PC-9 (cell line): ENCODE results near the gene KCNH3. TPM values are rescaled to one million over a fixed set of nuclear protein-coding genes. Genes with fewer than 3 reads are reported as not detected.

Source experiments
- BruUV-seq: library from RNA; stranded (reverse); fragments of 400-500 nt; replicated peaks from 2 replicates; lab custom pipeline; 2021; lab: Mats Ljungman, UMichigan
- CTCF ChIA-PET: fragments of 300-600 bp; sonication (Branson Sonifier 250); formaldehyde crosslinking; loops from one replicate; lab custom pipeline; 2022; ENCODE audit warnings: antibody characterized with exemption; lab: Charles Lee
- POLR2A ChIA-PET: fragments of 300-600 bp; sonication (Branson Sonifier 250); formaldehyde crosslinking; loops from one replicate; lab custom pipeline; 2022; ENCODE audit warnings: antibody characterized with exemption; ENCODE audit not compliant: unreplicated experiment; lab: Charles Lee
- DNase-seq, 2 experiments: peaks; one replicate each; pipeline versions ENCODE4 v3.0.0 to v3.0.0-alpha.2; 2015 to 2022; ENCODE audit warnings: mixed read lengths in 1 of 2
- H2AFZ ChIP-seq: fragments of 200-600 bp; sonication (generic); 2 replicates; pipeline ENCODE4 v1.8.1; 2017; ENCODE audit warnings: antibody characterized with exemption
- H3F3A ChIP-seq: fragments of 200-600 bp; sonication (generic); 2 replicates; pipeline ENCODE4 v1.8.1; 2017; ENCODE audit warnings: antibody characterized with exemption, mild to moderate bottlenecking, low read depth; ENCODE audit not compliant: insufficient read depth
- H3K27ac ChIP-seq: fragments of 200-600 bp; sonication (generic); 2 replicates; pipeline ENCODE4 v1.6.1; 2016; ENCODE audit warnings: mixed run types
- H3K27me3 ChIP-seq: fragments of 200-600 bp; sonication (generic); 2 replicates; pipeline ENCODE4 v1.6.1; 2016; ENCODE audit warnings: low read depth, mixed run types; ENCODE audit not compliant: insufficient read depth
- H3K36me3 ChIP-seq: fragments of 200-600 bp; sonication (generic); 2 replicates; pipeline ENCODE4 v1.6.1; 2016; ENCODE audit warnings: low read depth, mixed run types
- H3K4me1 ChIP-seq: fragments of 200-600 bp; sonication (generic); replicated peaks from 2 replicates; pipeline ENCODE4 v1.6.1; 2016; ENCODE audit warnings: mixed run types; ENCODE audit not compliant: insufficient read depth
- H3K4me2 ChIP-seq: fragments of 200-600 bp; sonication (generic); 2 replicates; pipeline ENCODE4 v1.6.1; 2017; ENCODE audit warnings: mixed run types
- H3K4me3 ChIP-seq: fragments of 200-600 bp; sonication (generic); 2 replicates; pipeline ENCODE4 v1.6.1; 2016; ENCODE audit warnings: mixed run types
- H3K79me2 ChIP-seq: fragments of 200-600 bp; sonication (generic); 2 replicates; pipeline ENCODE4 v1.6.1; 2017; ENCODE audit warnings: low read depth, mixed run types
- H3K9me2 ChIP-seq: fragments of 200-600 bp; sonication (generic); 2 replicates; pipeline ENCODE4 v1.8.1; 2017; ENCODE audit warnings: mild to moderate bottlenecking; ENCODE audit not compliant: insufficient read depth
- H3K9me3 ChIP-seq: fragments of 200-600 bp; sonication (generic); 2 replicates; pipeline ENCODE4 v1.8.1; 2016; ENCODE audit warnings: low read depth; ENCODE audit not compliant: insufficient read depth
- H4K20me1 ChIP-seq: fragments of 200-600 bp; sonication (generic); 2 replicates; pipeline ENCODE4 v1.8.1; 2017; ENCODE audit not compliant: insufficient read depth
- EZH2 ChIP-seq: fragments of 200-600 bp; sonication (generic); IDR thresholded peaks from 2 replicates; pipeline ENCODE4 v1.8.0; 2017; ENCODE audit warnings: antibody characterized with exemption, low read depth
- intact Hi-C: fragments of 100-400 bp; cut with micrococcal nuclease; formaldehyde crosslinking; loops from one replicate; pipeline ENCODE4 v1.10.0; 2022; ENCODE audit not compliant: unreplicated experiment
- total RNA-seq: library from RNA; stranded (reverse); gene quantifications from 2 replicates; pipeline ENCODE4 v1.2.3, GENCODE V29; 2021
- TF ChIP-seq, protein P1 (sequence below): fragments of 200-600 bp; sonication (generic); conservative IDR thresholded peaks from 2 replicates; pipeline ENCODE4 v1.6.1; 2017; ENCODE audit warnings: mixed run types, antibody characterized with exemption, mild to moderate bottlenecking, moderate library complexity

KCNH3 gene
- total RNA-seq, 1 experiment from 2014 or later: not detected

GRCh38 chr12:49537231-49537751, 1.5 kb upstream of the KCNH3 start:
- Histone ChIP-seq H3K4me3 (no peak overlapping the region), H3K36me3 (no peaks in the 10 kb centered on the region), H3K79me2 (no peaks in the 10 kb centered on the region), H2AFZ (no peak overlapping the region), H3K4me2 (peak overlapping the region; percentile 80; the same call in 1 of the 2 replicates), H3K4me1 (peaks cover 21% of the 10 kb centered on the region), H3K27me3 (peaks cover 18% of the 10 kb centered on the region), H3F3A (peaks cover 22% of the 10 kb centered on the region; the same call in 1 of the 2 replicates), H3K9me3 (no peaks in the 10 kb centered on the region), H3K27ac (no peak overlapping the region), H4K20me1 (no peaks in the 10 kb centered on the region), H3K9me2 (no peaks in the 10 kb centered on the region)
- BruUV-seq: no TSS peak
- TF ChIP-seq, protein P1, sequence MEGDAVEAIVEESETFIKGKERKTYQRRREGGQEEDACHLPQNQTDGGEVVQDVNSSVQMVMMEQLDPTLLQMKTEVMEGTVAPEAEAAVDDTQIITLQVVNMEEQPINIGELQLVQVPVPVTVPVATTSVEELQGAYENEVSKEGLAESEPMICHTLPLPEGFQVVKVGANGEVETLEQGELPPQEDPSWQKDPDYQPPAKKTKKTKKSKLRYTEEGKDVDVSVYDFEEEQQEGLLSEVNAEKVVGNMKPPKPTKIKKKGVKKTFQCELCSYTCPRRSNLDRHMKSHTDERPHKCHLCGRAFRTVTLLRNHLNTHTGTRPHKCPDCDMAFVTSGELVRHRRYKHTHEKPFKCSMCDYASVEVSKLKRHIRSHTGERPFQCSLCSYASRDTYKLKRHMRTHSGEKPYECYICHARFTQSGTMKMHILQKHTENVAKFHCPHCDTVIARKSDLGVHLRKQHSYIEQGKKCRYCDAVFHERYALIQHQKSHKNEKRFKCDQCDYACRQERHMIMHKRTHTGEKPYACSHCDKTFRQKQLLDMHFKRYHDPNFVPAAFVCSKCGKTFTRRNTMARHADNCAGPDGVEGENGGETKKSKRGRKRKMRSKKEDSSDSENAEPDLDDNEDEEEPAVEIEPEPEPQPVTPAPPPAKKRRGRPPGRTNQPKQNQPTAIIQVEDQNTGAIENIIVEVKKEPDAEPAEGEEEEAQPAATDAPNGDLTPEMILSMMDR: no peak
- TF ChIP-seq EZH2: no peak
- no peak for DNase-seq
- intact Hi-C loops: no loop called here
- ChIA-PET POLR2A (no interaction called here), CTCF (interaction anchor here (0.6 to 1.0 kb wide), 2 partner anchors 180 to 431 kb away, joined by 3 to 7 read pairs; no protein-coding TSS in a partner anchor)

DNA sequence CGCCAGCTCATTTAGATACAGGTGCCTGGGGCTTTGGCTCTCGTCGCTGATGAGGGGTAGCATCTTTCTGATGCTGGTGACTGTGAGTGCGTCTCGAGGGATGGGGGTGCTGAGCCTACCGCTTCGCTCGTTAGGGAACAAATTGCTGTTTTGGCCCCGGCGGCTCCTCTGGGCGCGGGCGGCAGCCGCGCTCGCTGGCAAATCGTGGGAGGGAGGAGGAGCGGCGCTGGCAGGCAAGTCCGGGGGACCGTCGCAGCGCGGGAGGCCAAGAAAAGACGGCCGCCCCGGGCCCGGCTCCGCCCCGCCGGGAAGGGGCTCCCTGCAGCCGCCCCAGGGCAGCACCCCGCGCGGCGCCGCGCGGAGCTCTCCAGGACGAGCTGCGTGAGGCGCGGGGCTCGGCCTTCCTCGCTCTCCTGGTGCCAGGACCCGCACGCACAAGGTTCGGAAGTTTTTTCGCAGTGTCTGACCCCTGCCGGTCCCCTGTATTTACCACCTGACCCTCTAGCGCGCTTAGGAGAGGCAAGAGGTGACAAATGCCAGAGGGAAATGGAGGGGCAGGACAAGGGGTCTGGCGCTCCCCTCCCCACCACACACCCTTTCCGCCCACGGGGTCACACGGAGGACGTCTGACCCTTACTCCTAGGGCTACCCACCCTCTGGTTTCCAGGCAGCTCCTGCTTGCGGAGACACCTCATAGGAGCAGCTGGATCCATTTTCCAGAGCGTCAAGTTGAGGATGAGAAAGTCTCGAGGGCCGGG, 899 bp upstream of the KCNH3 start:
- no peaks in the 10 kb centered on the region for H3K9me3 ChIP-seq
- intact Hi-C loops: no loop called here
- peak overlapping the region; percentile 50; the same call in 1 of the 2 replicates for H3K4me3 ChIP-seq
- POLR2A ChIA-PET: no interaction called here
- H3K27me3 ChIP-seq: peaks cover 18% of the 10 kb centered on the region
- no TSS peak for BruUV-seq
- peaks cover 21% of the 10 kb centered on the region for H3K4me1 ChIP-seq
- H3K36me3 ChIP-seq: no peaks in the 10 kb centered on the region
- DNase-seq: no peak
- no peak for TF ChIP-seq EZH2
- TF ChIP-seq, protein P1: no peak
- no peaks in the 10 kb centered on the region for H4K20me1 ChIP-seq
- no peaks in the 10 kb centered on the region for H3K79me2 ChIP-seq
- CTCF ChIA-PET: interaction anchor here (0.6 to 1.0 kb wide), 2 partner anchors 181 to 430 kb away, joined by 3 to 7 read pairs; no protein-coding TSS in a partner anchor
- H3K27ac ChIP-seq: no peak overlapping the region
- H3K4me2 ChIP-seq: peak overlapping the region; percentile 80
- H3F3A ChIP-seq: peaks cover 22% of the 10 kb centered on the region; the same call in 1 of the 2 replicates
- no peaks in the 10 kb centered on the region for H3K9me2 ChIP-seq
- H2AFZ ChIP-seq: peak overlapping the region; percentile 27; the same call in 1 of the 2 replicates

DNA sequence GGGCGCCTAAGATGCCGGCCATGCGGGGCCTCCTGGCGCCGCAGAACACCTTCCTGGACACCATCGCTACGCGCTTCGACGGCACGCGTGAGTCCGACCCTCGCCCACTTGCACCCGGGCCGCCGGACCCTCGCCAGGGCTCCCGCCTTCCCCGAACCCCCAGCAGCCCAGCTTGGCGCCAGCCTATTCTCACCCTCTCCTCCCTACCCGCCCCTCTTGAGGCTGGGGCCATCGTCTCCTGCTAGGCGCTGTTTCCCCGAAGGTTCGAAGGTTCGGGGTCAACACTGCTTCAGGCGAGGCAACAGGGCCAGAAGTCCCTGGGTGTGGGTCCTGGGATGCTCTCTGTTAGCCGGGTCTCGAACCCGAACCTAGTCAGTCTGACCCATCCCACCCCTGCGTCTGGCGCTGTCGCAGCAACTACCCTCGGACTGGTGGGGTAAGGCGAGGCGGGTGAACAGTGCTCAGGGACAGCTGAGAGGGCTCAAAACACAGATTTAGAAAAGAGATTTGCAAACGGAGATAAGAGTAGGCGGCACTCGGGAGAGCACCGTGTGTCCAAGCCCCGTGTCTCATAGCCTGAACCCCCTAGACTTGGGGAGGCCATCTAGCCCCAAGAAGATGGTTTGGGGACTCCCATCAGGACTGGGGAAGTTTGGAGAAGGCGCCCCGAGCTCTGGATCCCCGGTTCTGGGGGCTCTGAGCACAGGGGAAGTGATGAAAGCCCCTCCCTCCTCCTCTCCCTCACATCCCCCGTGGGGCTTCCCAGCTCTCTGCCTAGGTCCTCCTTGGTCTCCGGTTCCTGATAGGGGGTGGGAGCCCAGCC, 787 bp downstream of the KCNH3 start:
- Histone ChIP-seq H3K27ac (no peak overlapping the region), H3K4me1 (peaks cover 21% of the 10 kb centered on the region), H3K36me3 (no peaks in the 10 kb centered on the region), H2AFZ (no peak overlapping the region), H3K79me2 (no peaks in the 10 kb centered on the region), H3K4me3 (no peak overlapping the region), H3K9me2 (no peaks in the 10 kb centered on the region), H4K20me1 (no peaks in the 10 kb centered on the region), H3K9me3 (no peaks in the 10 kb centered on the region), H3F3A (peaks cover 22% of the 10 kb centered on the region; the same call in 1 of the 2 replicates), H3K27me3 (peaks cover 18% of the 10 kb centered on the region), H3K4me2 (0 out of 2 replicates have a peak overlapping the region, but pooled peaks have one; percentile 7)
- intact Hi-C loops: no loop called here
- no TSS peak for BruUV-seq
- CTCF ChIA-PET: no interaction called here
- TF ChIP-seq, protein P1: no peak
- no peak for TF ChIP-seq EZH2
- POLR2A ChIA-PET: interaction anchor here (0.5 kb wide), 1 partner anchor 274 kb away, joined by 25 read pairs; no protein-coding TSS in a partner anchor
- DNase-seq: no peak
